ENCODE data around the gene FRZB.

DNA sequence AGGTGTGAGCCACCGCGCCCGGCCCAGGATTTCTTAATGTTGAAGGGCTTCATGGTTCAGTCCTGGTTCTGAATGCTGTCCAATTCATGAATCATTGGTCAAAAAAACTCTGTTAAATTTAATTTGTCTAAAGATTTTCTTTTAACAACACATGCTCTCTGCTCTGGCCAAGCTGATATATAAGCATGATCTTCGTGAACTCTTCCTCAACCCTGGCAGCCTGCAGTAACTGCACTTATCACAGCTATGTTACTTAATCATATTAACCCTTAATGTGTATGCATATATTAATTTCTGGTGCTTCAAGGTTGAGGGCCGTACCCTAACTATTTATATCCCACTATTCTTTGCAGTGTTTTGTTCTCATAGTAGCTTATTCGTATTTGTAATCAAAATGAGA is 29.4 kb upstream of the FRZB start:
- TF ChIP-seq, protein P1, sequence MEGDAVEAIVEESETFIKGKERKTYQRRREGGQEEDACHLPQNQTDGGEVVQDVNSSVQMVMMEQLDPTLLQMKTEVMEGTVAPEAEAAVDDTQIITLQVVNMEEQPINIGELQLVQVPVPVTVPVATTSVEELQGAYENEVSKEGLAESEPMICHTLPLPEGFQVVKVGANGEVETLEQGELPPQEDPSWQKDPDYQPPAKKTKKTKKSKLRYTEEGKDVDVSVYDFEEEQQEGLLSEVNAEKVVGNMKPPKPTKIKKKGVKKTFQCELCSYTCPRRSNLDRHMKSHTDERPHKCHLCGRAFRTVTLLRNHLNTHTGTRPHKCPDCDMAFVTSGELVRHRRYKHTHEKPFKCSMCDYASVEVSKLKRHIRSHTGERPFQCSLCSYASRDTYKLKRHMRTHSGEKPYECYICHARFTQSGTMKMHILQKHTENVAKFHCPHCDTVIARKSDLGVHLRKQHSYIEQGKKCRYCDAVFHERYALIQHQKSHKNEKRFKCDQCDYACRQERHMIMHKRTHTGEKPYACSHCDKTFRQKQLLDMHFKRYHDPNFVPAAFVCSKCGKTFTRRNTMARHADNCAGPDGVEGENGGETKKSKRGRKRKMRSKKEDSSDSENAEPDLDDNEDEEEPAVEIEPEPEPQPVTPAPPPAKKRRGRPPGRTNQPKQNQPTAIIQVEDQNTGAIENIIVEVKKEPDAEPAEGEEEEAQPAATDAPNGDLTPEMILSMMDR (conservative IDR thresholded peaks at IDR 0.05 in 1 of 2, IDR thresholded peaks at IDR 0.05 in 1 of 2; ENCODE audit: low read depth in 1 of 2, low read length in 2 of 2) = no peak
- no peak for TF ChIP-seq EZH2 (IDR thresholded peaks at IDR 0.05; ENCODE audit: low read length, missing control alignments)
